PC-3 (cell line): ENCODE measurements around the gene HOXA6.

ENCODE experiments used
- EZH2 ChIP-seq: fragments of 300-600 bp; sonication (generic); IDR thresholded peaks from one replicate; pipeline ENCODE4 v1.6.1; 2017; ENCODE audit warnings: antibody characterized with exemption, mild to moderate bottlenecking, low read length; ENCODE audit not compliant: unreplicated experiment
- EZH2phosphoT487 ChIP-seq: fragments of 300-600 bp; sonication (generic); IDR thresholded peaks from 2 replicates; pipeline ENCODE4 v1.6.1; 2018; ENCODE audit warnings: mild to moderate bottlenecking, antibody characterized with exemption, low read length, borderline replicate concordance
- TF ChIP-seq, protein P1 (sequence below): fragments of 300-600 bp; sonication (generic); conservative IDR thresholded peaks from 2 replicates; pipeline ENCODE4 v1.5.1; 2017; ENCODE audit warnings: antibody characterized with exemption, low read depth, mild to moderate bottlenecking, low read length

DNA sequence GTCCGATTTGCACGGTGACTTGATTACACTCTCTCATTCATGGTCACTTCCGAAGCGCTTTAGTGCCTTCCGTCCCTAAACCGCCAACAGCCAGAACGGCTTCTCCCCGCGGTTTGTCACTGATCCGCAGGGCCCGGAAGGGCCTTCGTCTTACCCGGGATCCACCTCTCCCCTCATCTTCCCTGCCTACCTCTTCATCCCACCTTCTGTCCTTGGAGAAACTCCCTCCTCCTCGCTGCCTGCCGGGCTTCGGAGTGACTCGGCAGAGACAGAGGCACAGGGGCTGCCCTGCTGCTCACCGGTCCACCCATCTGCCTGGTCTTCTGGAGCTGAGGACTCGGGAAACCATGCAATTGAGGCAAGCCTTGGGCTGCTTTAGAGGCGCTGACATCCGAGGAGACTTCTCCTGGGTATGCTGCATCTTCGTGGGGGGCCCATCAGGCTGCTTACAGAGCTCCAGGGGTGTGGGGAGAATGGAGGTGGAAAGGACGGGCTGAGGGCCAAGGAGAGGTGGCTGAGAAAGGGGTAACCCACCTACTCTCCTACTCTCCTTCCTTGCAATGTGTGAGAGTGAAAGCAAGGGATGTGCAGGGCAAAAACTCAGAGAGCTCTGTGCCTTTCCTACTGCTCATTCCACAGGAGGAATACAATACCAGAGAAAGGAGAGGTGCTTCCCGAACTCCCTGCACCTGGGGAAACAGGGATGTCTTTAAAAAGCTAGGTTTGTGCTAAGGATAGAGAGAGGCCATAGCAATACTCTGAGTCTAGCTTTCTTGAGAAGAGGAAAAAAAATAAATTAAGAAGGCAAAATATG is 38.5 kb upstream of the HOXA6 start:
- TF ChIP-seq, protein P1, sequence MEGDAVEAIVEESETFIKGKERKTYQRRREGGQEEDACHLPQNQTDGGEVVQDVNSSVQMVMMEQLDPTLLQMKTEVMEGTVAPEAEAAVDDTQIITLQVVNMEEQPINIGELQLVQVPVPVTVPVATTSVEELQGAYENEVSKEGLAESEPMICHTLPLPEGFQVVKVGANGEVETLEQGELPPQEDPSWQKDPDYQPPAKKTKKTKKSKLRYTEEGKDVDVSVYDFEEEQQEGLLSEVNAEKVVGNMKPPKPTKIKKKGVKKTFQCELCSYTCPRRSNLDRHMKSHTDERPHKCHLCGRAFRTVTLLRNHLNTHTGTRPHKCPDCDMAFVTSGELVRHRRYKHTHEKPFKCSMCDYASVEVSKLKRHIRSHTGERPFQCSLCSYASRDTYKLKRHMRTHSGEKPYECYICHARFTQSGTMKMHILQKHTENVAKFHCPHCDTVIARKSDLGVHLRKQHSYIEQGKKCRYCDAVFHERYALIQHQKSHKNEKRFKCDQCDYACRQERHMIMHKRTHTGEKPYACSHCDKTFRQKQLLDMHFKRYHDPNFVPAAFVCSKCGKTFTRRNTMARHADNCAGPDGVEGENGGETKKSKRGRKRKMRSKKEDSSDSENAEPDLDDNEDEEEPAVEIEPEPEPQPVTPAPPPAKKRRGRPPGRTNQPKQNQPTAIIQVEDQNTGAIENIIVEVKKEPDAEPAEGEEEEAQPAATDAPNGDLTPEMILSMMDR = no peak
- TF ChIP-seq EZH2phosphoT487 (no peak), EZH2 (no peak)
